Neuron (in vitro differentiated cells): ENCODE results near the gene PTPRM.

Source experiments
- H2AFZ ChIP-seq: one replicate; pipeline ENCODE4 v1.6.1; 2013; ENCODE audit warnings: low read depth, mild to moderate bottlenecking, inconsistent platforms, low read length, moderate library complexity
- H3K27me3 ChIP-seq: one replicate; pipeline ENCODE4 v1.6.1; 2013; ENCODE audit warnings: low read length; ENCODE audit not compliant: insufficient read depth
- H3K36me3 ChIP-seq: one replicate; pipeline ENCODE4 v1.6.1; 2013; ENCODE audit warnings: low read length; ENCODE audit not compliant: insufficient read depth
- H3K4me1 ChIP-seq: one replicate; pipeline ENCODE4 v1.6.1; 2013; ENCODE audit warnings: low read length; ENCODE audit not compliant: insufficient read depth
- H3K4me3 ChIP-seq: 2 replicates; pipeline ENCODE4 v1.5.1; 2013; ENCODE audit warnings: mild to moderate bottlenecking, low read length, moderate library complexity
- H3K9me3 ChIP-seq: one replicate; pipeline ENCODE4 v1.6.1; 2013; ENCODE audit warnings: low read length

PTPRM gene

DNA sequence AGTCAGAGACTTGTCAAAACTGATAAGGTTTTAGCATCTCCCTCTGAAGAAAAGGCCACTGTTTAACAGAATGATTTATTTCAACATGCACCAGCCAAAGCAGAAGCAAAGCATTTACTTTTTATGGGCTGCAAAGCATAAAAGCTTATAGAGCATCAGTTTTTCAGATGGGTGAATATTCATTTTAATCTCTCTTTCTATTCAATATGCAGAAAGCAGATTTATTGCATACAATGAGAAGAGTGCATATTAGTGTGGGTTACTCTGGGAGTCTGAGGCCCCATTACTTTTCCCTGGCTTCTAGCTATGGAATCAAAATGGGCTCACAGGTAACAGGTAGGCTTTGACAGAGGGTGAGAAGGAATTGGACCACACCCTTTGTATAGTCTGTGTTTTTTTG, 9.0 kb downstream of the PTPRM start:
- no peak overlapping the region for H3K4me3 ChIP-seq
- peaks cover 20% of the 10 kb centered on the region for H3K4me1 ChIP-seq
- H3K27me3 ChIP-seq, result no peaks in the 10 kb centered on the region
- H2AFZ ChIP-seq, result no peak overlapping the region
- no peaks in the 10 kb centered on the region for H3K36me3 ChIP-seq
- no peaks in the 10 kb centered on the region for H3K9me3 ChIP-seq

DNA sequence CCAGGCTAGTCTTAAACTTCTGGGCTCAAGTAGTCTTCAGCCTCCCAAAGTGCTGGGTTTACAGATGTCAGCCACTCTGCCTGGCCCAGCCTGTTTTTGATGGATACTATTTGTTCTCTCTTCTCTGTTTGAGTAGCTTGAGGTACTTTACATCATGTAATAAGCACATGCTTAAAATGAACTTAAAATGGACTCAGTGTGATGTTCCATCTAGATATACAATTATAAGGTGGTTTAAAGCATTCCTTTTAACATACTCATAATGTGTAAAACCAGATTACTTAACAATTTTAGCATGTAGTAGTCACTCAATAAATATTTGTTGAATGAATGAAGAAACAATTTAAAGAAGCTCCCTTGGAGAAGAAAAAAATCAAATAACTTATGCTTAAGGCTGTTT, 9.6 kb downstream of the PTPRM start:
- Histone ChIP-seq H3K4me3 (no peak overlapping the region), H3K9me3 (no peaks in the 10 kb centered on the region), H3K4me1 (peaks cover 20% of the 10 kb centered on the region)

GRCh38 chr18:7577706-7578105, 10.6 kb downstream of the PTPRM start:
- no peaks in the 10 kb centered on the region for H3K27me3 ChIP-seq
- H3K4me3 ChIP-seq, result no peak overlapping the region
- H3K36me3 ChIP-seq, result no peaks in the 10 kb centered on the region
- H2AFZ ChIP-seq, result no peak overlapping the region
- no peaks in the 10 kb centered on the region for H3K9me3 ChIP-seq
- H3K4me1 ChIP-seq, result peaks cover 20% of the 10 kb centered on the region

More for the DNA sequence above, 9.6 kb downstream of the PTPRM start:
- no peaks in the 10 kb centered on the region for H3K36me3 ChIP-seq
- H2AFZ ChIP-seq, result no peak overlapping the region
- no peaks in the 10 kb centered on the region for H3K27me3 ChIP-seq

DNA sequence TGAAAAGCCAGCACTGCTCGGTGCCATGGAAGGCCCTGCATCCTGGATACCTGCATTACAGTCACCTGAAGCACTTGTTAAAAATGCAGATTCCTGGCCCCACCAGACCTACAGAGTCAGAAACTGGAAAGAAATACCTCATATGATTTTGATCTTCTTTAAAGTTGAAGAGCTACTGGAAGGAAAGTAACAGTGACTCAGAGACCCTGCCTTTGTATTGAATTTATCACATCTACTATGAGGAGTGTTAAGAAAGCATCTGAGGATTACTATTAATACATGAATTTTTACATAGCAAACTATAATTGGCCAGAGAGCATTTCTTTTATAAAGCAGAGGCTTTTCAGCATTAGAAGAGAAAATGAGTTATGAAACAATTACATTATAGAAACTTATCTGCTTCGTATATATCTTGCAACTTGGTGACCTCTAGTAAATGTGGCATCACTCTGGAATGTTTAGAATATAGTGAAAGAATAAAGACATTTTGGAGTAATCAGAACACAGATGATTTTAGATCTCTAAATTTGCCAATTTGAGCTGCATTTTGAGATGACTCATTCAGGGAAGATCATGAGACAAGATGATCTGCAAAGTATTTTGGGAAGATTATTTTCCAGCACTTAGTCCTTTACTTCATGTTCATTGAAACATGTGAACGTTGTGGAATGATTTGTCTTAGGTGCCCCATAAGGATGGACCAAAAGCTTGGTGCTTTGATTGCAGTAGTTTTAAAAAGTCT, 12.2 kb downstream of the PTPRM start:
- Histone ChIP-seq H3K4me3 (no peak overlapping the region), H3K27me3 (no peaks in the 10 kb centered on the region), H3K9me3 (no peaks in the 10 kb centered on the region), H3K4me1 (peaks cover 20% of the 10 kb centered on the region), H3K36me3 (no peaks in the 10 kb centered on the region), H2AFZ (no peak overlapping the region)

GRCh38 chr18:7579918-7580542, 12.9 kb downstream of the PTPRM start:
- Histone ChIP-seq H3K36me3 (no peaks in the 10 kb centered on the region), H3K4me3 (no peak overlapping the region), H3K27me3 (no peaks in the 10 kb centered on the region), H3K9me3 (no peaks in the 10 kb centered on the region), H2AFZ (no peak overlapping the region), H3K4me1 (peaks cover 23% of the 10 kb centered on the region)

DNA sequence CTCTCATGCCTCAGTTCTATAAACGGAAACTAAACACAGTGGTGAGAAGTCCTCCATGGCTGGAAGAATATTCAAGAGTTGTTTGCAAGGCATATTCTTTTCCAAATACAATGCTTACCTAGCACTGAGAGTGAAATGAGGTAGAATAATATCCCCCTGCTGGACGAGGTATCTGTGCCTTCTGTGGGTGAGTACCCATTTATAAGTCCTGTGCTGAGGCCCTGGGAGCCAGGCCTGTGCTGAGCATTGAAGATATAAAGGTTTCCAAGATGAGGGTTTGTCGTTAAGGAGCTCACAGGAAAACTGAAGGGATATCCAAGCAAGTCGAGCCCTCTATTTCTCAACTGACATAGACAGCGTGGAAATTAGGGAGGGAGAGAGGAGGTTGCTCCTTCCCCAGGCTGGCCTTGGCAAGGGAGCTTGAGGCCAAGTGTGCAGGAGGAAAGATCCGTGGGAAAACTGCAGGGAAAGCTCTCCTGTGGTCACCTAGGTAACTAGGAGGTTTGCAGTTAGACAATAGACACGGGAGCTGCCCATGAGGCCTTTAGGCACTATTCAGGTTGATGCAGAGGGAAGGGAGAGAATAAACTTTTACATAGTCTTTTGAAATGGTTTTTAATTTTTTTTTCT, 17.6 kb downstream of the PTPRM start:
- Histone ChIP-seq H3K27me3 (no peaks in the 10 kb centered on the region), H3K4me1 (peaks cover 9% of the 10 kb centered on the region), H3K36me3 (no peaks in the 10 kb centered on the region), H3K4me3 (no peak overlapping the region), H2AFZ (no peak overlapping the region), H3K9me3 (no peaks in the 10 kb centered on the region)

DNA sequence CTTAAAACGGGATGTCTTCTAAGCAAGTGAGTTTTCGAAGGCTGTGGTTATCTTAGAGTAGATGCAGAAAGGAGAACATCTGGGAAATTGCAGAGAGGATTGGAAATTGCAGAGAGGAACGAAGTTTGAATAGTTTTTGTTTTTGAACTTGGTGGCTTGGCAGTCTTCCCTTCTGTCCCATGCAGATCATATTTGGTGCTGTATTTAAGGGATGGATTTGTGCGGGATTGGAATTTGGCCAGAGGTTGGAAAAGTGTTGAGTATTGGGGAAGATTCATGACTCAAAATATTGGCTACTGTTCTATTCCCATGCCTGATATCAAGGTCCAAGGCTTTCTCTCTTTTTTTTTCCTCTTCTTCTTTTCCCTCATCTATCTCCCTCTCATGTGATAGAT, 18.2 kb downstream of the PTPRM start:
- H3K4me1 ChIP-seq, result peaks cover 9% of the 10 kb centered on the region
- no peak overlapping the region for H2AFZ ChIP-seq
- no peaks in the 10 kb centered on the region for H3K27me3 ChIP-seq
- H3K9me3 ChIP-seq, result no peaks in the 10 kb centered on the region
- H3K36me3 ChIP-seq, result no peaks in the 10 kb centered on the region
- no peak overlapping the region for H3K4me3 ChIP-seq

- Histone ChIP-seq H3K36me3 (no peaks in the 10 kb centered on the region), H3K4me1 (peaks cover 9% of the 10 kb centered on the region), H2AFZ (no peak overlapping the region), H3K27me3 (no peaks in the 10 kb centered on the region), H3K9me3 (no peaks in the 10 kb centered on the region), H3K4me3 (no peak overlapping the region)
These were observed 19.3 kb downstream of the PTPRM start for GRCh38 chr18:7586379-7586778.

DNA sequence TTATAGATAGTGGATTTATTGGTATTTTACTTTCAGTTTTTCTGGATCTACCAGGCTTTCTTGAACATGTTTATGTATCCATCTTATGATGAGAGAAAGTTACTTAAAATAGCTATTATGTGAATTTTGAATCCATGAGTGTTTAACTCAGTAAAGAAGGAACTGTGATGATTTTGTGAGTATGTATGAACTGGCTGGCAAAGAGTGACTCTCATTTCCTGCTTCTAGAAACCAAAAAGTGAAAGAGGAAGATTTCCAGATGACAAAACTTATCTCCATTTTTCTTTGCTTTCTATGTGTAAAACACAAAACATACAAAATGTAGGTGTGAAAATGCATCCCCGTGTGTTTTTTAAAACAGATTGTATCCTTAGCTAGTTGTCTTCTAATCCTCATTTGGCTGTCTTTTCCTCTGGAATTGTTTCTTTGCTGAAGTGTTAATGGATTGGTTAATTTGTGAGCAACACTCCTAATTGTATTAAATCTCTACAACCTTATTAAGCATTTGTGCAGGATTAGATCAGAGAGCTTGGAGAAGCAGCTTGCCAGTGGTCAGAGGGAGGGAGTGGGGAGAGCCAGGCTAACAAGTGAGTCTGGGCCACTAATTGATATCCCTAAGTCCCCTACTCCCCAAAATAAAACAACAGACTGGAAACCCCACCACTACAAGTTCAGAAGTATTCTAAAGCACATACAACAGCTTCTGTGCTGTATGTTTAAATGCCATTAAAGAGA, 23.9 kb downstream of the PTPRM start:
- H3K4me3 ChIP-seq, result no peak overlapping the region
- peaks cover 12% of the 10 kb centered on the region for H3K4me1 ChIP-seq
- no peaks in the 10 kb centered on the region for H3K36me3 ChIP-seq
- no peak overlapping the region for H2AFZ ChIP-seq
- no peaks in the 10 kb centered on the region for H3K27me3 ChIP-seq
- no peaks in the 10 kb centered on the region for H3K9me3 ChIP-seq

- H2AFZ ChIP-seq, result no peak overlapping the region
- H3K27me3 ChIP-seq, result no peaks in the 10 kb centered on the region
- no peak overlapping the region for H3K4me3 ChIP-seq
- H3K4me1 ChIP-seq, result peaks cover 12% of the 10 kb centered on the region
- no peaks in the 10 kb centered on the region for H3K36me3 ChIP-seq
- H3K9me3 ChIP-seq, result no peaks in the 10 kb centered on the region
These were observed 25.4 kb downstream of the PTPRM start for GRCh38 chr18:7592305-7593071.

GRCh38 chr18:7593218-7593819, 26.2 kb downstream of the PTPRM start:
- no peak overlapping the region for H3K4me3 ChIP-seq
- no peaks in the 10 kb centered on the region for H3K9me3 ChIP-seq
- no peaks in the 10 kb centered on the region for H3K27me3 ChIP-seq
- peaks cover 12% of the 10 kb centered on the region for H3K4me1 ChIP-seq
- H2AFZ ChIP-seq, result no peak overlapping the region
- H3K36me3 ChIP-seq, result no peaks in the 10 kb centered on the region

DNA sequence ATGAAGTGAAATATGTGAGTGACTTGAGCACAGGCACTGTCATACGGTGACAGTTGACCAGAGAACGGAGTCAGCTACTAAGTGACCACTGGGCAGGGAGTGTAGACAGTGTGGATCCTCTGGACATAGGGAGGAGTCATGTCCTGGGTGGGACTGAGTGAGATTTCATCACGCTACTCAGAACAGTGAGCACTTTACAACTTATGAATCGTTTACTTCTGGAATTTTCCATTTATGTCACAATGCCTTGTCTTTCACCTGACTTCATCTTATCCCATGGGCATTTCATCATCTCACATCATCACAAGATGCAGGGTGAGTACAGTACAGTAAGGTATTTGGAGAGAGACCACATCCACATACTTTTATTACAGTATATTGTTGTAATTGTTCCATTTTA, 29.0 kb downstream of the PTPRM start:
- H3K36me3 ChIP-seq, result no peaks in the 10 kb centered on the region
- H3K27me3 ChIP-seq, result no peaks in the 10 kb centered on the region
- no peaks in the 10 kb centered on the region for H3K9me3 ChIP-seq
- no peak overlapping the region for H3K4me3 ChIP-seq
- no peak overlapping the region for H2AFZ ChIP-seq
- peaks cover 12% of the 10 kb centered on the region for H3K4me1 ChIP-seq
